Cardiac septum (tissue), 1 donor: Measurements from ENCODE around the gene IL32. TPM values are rescaled to one million over a fixed set of nuclear protein-coding genes. Genes with fewer than 3 reads are reported as not detected.
A peak's percentile ranks its signal among the peaks of the same experiment; 100 is the strongest.
"Not testable (repeated sequence)": the region's sequence is repeated elsewhere in the genome, so short reads cannot be mapped to it uniquely, and the experiment has no call there.

Experiments
- DNase-seq: peaks from one replicate; pipeline ENCODE4 v3.0.0-alpha.2; 2020; ENCODE audit warnings: low spot score
- intact Hi-C: fragments of 100-400 bp; cut with DNase I; formaldehyde crosslinking; loops from one replicate; pipeline ENCODE4 v1.14.0; 2022
- total RNA-seq: library from RNA; stranded (reverse); fragmentation: NEBNext Ultra II Directional; extraction: Animal tissue kit (Norgen Biotek cat#: 25700); gene quantifications from one replicate; pipeline ENCODE4 v1.2.1, GENCODE V29; 2021
- donor health status: DM: no; HTN: no; CAD: no.

The IL32 gene
- total RNA-seq, 1 donor from 2014 or later, result 32.3 TPM

- no peak for DNase-seq
- intact Hi-C loops, result loop anchor here (5.0 kb wide), 1 partner anchor 37 kb away; the partner anchor contains the start of gene ZSCAN10
Measured at GRCh38 chr16:3060339-3061127, 4.9 kb upstream of the IL32 start.

GRCh38 chr16:3062553-3062952, 2.9 kb upstream of the IL32 start:
- no peak for DNase-seq
- intact Hi-C loops, result loop anchor here (5.0 kb wide), 1 partner anchor 35 kb away; the partner anchor contains the start of gene ZSCAN10

- no peak for DNase-seq
- intact Hi-C loops, result loop anchor here (5.0 kb wide), 1 partner anchor 33 kb away; the partner anchor contains the start of gene ZSCAN10
Measured at GRCh38 chr16:3063625-3064386, 1.6 kb upstream of the IL32 start.

GRCh38 chr16:3065742-3066439, 451 bp downstream of the IL32 start:
- no peak for DNase-seq
- intact Hi-C loops, result no loop called here

- intact Hi-C loops, result no loop called here
- DNase-seq, result no peak
Measured at GRCh38 chr16:3066440-3066748, 954 bp downstream of the IL32 start.

- intact Hi-C loops, result no loop called here
- DNase-seq, result no peak
Measured at GRCh38 chr16:3068487-3068886, 3.0 kb downstream of the IL32 start.

- DNase-seq, intact Hi-C loops: not testable (repeated sequence)
Measured at GRCh38 chr16:3069146-3069545, 3.7 kb downstream of the IL32 start.

- no peak for DNase-seq
- intact Hi-C loops, result no loop called here
Measured at GRCh38 chr16:3070608-3071111, 5.2 kb downstream of the IL32 start.

- intact Hi-C loops, result no loop called here
- no peak for DNase-seq
Measured at GRCh38 chr16:3071655-3072054, 6.2 kb downstream of the IL32 start.

- DNase-seq, intact Hi-C loops: not testable (repeated sequence)
Measured at GRCh38 chr16:3072148-3072547, 6.7 kb downstream of the IL32 start.

GRCh38 chr16:3072576-3073263, 7.3 kb downstream of the IL32 start:
- intact Hi-C loops, DNase-seq: not testable (repeated sequence)

GRCh38 chr16:3073448-3073847, 8.0 kb downstream of the IL32 start:
- no peak for DNase-seq
- intact Hi-C loops, result no loop called here

- intact Hi-C loops, result no loop called here
Measured at GRCh38 chr16:3074860-3075522, 9.6 kb downstream of the IL32 start.

GRCh38 chr16:3075523-3075915, 10.1 kb downstream of the IL32 start:
- DNase-seq, result no peak
- intact Hi-C loops, result no loop called here

More at GRCh38 chr16:3074860-3075522, 9.6 kb downstream of the IL32 start:
- DNase-seq, result peak; percentile 89

GRCh38 chr16:3075946-3076345, 10.5 kb downstream of the IL32 start:
- DNase-seq, intact Hi-C loops: not testable (repeated sequence)

- DNase-seq, result no peak
- intact Hi-C loops, result no loop called here
Measured at GRCh38 chr16:3076577-3076976, 11.1 kb downstream of the IL32 start.

- no peak for DNase-seq
- intact Hi-C loops, result no loop called here
Measured at GRCh38 chr16:3080024-3080423, 14.6 kb downstream of the IL32 start.

- intact Hi-C loops, DNase-seq: not testable (repeated sequence)
Measured at GRCh38 chr16:3081957-3082356, 16.5 kb downstream of the IL32 start.

GRCh38 chr16:3083408-3083807, 18.0 kb downstream of the IL32 start:
- intact Hi-C loops, DNase-seq: not testable (repeated sequence)
